GM23338 (cell line): ENCODE measurements around the gene DCLK1.

Experiments used
- EZH2 ChIP-seq: fragments of 200-600 bp; sonication (generic); IDR thresholded peaks from one replicate; pipeline ENCODE4 v1.8.0; 2017; ENCODE audit warnings: antibody characterized with exemption, mild to moderate bottlenecking, low read depth; ENCODE audit not compliant: unreplicated experiment
- TF ChIP-seq, protein P1 (sequence below), 2 experiments: fragments of 200-600 bp in 1 of 2; sonication (generic) in 1 of 2; conservative IDR thresholded peaks; 2 replicates each; pipeline versions ENCODE4 v1.5.1 to v1.6.1; 2016 to 2017; ENCODE audit warnings: antibody characterized with exemption in 2 of 2, low read depth in 2 of 2, mild to moderate bottlenecking in 2 of 2, moderate library complexity in 1 of 2

DNA sequence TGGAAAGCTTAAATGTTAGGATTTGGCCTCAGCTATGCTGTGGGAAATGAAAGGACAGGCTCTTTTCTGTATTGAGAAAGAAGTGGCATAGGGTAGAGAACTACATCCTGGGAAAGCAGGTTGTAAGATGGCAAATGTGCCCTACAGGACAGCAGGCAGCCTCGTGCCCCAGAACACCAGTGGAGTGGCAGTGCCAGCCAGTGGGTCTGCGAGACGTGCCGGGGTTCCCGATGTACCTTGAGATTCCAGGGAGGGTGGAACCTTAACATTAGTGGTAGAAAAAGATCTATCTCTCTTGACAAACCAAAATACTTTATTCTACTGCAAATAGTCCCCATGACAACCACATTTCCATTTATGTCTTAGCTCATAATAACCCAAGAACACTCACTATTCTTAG lies 42.7 kb downstream of the DCLK1 start:
- no peak for TF ChIP-seq EZH2
- TF ChIP-seq, protein P1, sequence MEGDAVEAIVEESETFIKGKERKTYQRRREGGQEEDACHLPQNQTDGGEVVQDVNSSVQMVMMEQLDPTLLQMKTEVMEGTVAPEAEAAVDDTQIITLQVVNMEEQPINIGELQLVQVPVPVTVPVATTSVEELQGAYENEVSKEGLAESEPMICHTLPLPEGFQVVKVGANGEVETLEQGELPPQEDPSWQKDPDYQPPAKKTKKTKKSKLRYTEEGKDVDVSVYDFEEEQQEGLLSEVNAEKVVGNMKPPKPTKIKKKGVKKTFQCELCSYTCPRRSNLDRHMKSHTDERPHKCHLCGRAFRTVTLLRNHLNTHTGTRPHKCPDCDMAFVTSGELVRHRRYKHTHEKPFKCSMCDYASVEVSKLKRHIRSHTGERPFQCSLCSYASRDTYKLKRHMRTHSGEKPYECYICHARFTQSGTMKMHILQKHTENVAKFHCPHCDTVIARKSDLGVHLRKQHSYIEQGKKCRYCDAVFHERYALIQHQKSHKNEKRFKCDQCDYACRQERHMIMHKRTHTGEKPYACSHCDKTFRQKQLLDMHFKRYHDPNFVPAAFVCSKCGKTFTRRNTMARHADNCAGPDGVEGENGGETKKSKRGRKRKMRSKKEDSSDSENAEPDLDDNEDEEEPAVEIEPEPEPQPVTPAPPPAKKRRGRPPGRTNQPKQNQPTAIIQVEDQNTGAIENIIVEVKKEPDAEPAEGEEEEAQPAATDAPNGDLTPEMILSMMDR (conservative IDR thresholded peaks at IDR 0.05; ENCODE audit: low read depth in 2 of 2): no peak
